Right ventricle myocardium inferior (tissue), 1 donor: ENCODE measurements around the gene GPLD1. TPM values are rescaled to one million over a fixed set of nuclear protein-coding genes. Genes with fewer than 3 reads are reported as not detected.
"Not testable (repeated sequence)": the region's sequence is repeated elsewhere in the genome, so short reads cannot be mapped to it uniquely, and the experiment has no call there.

Source experiments
- ATAC-seq: fragments of 200-7000 bp; cut with Tn5 transposase; one replicate; pipeline ENCODE4 v1.9.1; 2020; ENCODE audit warnings: mild to moderate bottlenecking, moderate library complexity
- DNase-seq: peaks from one replicate; pipeline ENCODE4 v3.0.0; 2021; ENCODE audit errors: missing footprints
- intact Hi-C: fragments of 100-400 bp; cut with DNase I; formaldehyde crosslinking; loops from one replicate; pipeline ENCODE4 v1.11.0; 2022
- total RNA-seq: library from RNA; stranded (reverse); fragmentation: NEBNext Ultra II Directional; extraction: Animal tissue kit (Norgen Biotek cat#: 25700); gene quantifications from one replicate; pipeline ENCODE4 v1.2.1, GENCODE V29; 2021
- donor health status: DM: no; HTN: yes; CAD: no; lungs with severe emphysema.

Gene GPLD1
- total RNA-seq, 1 donor from 2014 or later = 1.1 TPM

GRCh38 chr6:24394780-24395437, 94.5 kb downstream of the GPLD1 start:
- DNase-seq = no peak
- ATAC-seq = no peak
- intact Hi-C loops = no loop called here

GRCh38 chr6:24394061-24394779, 95.2 kb downstream of the GPLD1 start:
- ATAC-seq = no peak
- intact Hi-C loops = no loop called here
- no peak for DNase-seq

- intact Hi-C loops = no loop called here
- ATAC-seq (no peak), DNase-seq (no peak)
Observed at GRCh38 chr6:24391756-24392405, 97.5 kb downstream of the GPLD1 start.

GRCh38 chr6:24391208-24391607, 98.2 kb downstream of the GPLD1 start:
- intact Hi-C loops = no loop called here

GRCh38 chr6:24387818-24388217, 101.6 kb downstream of the GPLD1 start:
- no peak for ATAC-seq
- intact Hi-C loops = loop anchor here (2.0 kb wide), 1 partner anchor 105 kb away; no protein-coding TSS in a partner anchor

More at GRCh38 chr6:24391208-24391607, 98.2 kb downstream of the GPLD1 start:
- ATAC-seq (no peak), DNase-seq (no peak)

GRCh38 chr6:24385536-24386269, 103.7 kb downstream of the GPLD1 start:
- intact Hi-C loops = no loop called here
- ATAC-seq (no peak), DNase-seq (no peak)

More at GRCh38 chr6:24387818-24388217, 101.6 kb downstream of the GPLD1 start:
- DNase-seq = no peak

GRCh38 chr6:24384369-24385130, 104.8 kb downstream of the GPLD1 start:
- intact Hi-C loops, ATAC-seq, DNase-seq: not testable (repeated sequence)

GRCh38 chr6:24382891-24383494, 106.4 kb downstream of the GPLD1 start:
- intact Hi-C loops, ATAC-seq: not testable (repeated sequence)

GRCh38 chr6:24382220-24382540, 107.2 kb downstream of the GPLD1 start:
- intact Hi-C loops = no loop called here
- DNase-seq = no peak
- no peak for ATAC-seq

More at GRCh38 chr6:24382891-24383494, 106.4 kb downstream of the GPLD1 start:
- not testable (repeated sequence) for DNase-seq

GRCh38 chr6:24381476-24382219, 107.7 kb downstream of the GPLD1 start:
- ATAC-seq (no peak), DNase-seq (no peak)
- intact Hi-C loops = no loop called here

- intact Hi-C loops = no loop called here
- no peak for DNase-seq
- no peak for ATAC-seq
Observed at GRCh38 chr6:24378473-24379097, 110.8 kb downstream of the GPLD1 start.

Other genes starting within 250 kb of the GPLD1 start
- gene DCDC2, start 131.5 kb downstream of the GPLD1 start, total RNA-seq = not detected
- 43.4 TPM for gene MRS2, start 86.6 kb downstream of the GPLD1 start, total RNA-seq
- 25.1 TPM for gene ALDH5A1, start 5.4 kb upstream of the GPLD1 start, total RNA-seq
- gene KIAA0319, start 156.6 kb upstream of the GPLD1 start, total RNA-seq = not detected
- gene TDP2, start 177.3 kb upstream of the GPLD1 start, total RNA-seq = 21.7 TPM
- gene ACOT13, start 177.5 kb upstream of the GPLD1 start, total RNA-seq = 75.8 TPM
- 43.2 TPM for gene C6orf62, start 229.6 kb upstream of the GPLD1 start, total RNA-seq